ENCODE data around the gene CEP85.
"Not testable (repeated sequence)": the region's sequence is repeated elsewhere in the genome, so short reads cannot be mapped to it uniquely, and the experiment has no call there.

The CEP85 gene

DNA sequence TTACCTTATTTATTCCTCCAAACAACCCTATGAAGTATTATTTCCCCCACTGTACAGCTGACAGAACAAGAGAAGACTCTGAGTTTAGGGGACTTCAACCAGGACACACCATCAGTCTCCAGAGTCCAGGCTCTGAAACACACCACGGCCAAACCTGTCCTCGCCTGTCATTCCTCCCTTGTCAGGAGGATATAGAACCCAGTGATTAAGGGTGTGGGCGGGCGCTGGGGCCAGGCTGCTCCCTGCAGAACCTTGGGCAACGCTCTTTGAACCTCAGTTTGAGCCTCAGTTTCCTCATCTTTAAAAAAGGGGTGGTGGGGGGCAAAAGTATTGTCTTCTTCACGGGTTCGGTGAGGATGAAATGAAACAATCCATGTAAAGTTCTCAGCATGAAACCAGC, 9.4 kb upstream of the CEP85 start:
- DNase-seq, result no peak

DNA sequence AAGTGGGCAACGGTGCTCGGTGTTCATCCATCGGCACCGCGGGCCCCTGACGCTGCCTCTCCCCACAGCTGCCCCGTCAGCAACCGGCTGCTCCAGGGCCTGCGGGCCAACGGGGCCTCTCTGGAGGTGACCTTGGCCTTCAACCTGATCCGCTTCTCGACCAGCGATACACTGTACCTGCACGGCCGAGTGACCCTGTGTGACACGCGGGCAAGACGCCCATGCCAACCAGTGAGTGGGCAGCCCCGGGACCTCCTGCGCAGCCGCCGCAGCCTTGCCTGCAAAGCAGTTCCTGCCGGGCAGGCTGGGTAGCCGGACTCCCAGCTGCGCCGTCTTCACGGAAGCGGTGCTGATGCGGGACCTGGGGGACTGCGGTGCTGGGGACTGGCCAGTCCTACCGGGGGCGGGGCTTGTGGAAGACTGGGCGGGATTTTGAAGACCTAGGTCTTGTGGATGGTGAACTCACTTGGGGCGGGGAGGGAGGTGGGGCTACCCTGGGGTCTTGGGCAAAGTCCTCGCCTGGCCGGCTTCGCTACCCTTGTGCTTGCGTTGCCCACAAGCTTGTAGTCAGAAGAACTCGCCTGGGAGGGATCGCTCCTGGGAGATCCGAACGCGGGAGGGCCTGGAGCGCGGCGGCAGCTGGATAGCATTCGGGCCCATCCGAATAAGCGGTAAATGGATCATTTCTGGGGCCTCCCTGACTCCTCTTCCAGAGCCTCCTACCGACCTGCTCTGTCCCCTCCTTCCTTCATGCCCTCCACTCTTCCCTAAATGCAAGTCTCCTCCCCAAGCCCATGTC, 8.8 kb upstream of the CEP85 start:
- DNase-seq, result peak; percentile 20

DNA sequence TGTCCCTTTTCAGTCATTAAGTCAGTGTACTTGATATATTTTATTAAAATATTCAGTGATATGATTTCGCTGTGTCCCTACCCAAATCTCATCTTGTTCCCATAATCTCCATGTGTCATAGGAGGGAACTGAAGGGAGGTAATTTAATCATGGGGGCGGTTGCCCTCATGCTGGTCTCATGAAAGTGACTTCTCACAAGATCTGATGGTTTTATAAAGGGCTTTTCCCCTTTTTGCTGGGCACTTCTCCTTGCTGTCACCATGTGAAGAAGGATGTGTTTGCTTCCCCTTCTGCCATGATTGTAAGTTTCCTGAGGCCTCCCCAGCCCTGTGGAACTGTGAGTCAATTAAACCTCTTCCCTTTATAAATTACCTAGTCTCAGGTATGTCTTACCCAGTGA, 3.3 kb upstream of the CEP85 start:
- DNase-seq, result not testable (repeated sequence)

DNA sequence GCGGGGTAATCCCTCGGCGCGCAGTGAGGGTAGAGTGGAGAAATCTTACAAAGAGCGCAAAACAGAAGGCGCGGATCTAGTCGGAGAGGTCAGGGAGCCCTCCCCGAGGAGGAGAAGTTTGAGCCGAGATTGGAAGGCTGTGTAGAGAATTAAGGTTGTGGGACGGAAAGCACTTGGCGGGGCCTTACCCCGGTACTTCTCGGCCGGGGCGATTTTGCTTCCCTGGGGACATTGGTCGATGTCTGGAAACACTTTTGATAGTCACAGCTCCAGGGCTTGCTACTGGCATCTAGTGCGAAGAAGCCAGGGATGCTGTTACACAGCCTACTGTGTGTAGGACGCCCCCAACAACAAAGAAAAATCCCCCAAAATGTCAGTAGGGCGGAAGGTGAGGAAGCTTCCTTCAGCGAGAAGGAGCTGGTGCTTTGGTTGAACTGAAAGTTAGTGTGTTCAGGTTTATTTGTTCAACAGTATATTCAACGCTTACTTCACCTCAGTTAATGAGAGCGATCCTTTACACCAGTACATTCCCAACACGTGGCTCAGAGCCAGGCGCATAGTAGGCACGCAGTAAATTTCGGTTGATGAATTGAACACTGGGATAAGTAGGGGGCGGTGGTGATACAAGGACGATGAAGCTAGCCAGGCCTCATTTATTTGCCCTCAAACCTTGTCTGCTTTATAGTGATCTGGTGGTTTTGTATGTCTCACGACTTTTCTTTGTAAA, 807 bp downstream of the CEP85 start:
- no peak for DNase-seq

DNA sequence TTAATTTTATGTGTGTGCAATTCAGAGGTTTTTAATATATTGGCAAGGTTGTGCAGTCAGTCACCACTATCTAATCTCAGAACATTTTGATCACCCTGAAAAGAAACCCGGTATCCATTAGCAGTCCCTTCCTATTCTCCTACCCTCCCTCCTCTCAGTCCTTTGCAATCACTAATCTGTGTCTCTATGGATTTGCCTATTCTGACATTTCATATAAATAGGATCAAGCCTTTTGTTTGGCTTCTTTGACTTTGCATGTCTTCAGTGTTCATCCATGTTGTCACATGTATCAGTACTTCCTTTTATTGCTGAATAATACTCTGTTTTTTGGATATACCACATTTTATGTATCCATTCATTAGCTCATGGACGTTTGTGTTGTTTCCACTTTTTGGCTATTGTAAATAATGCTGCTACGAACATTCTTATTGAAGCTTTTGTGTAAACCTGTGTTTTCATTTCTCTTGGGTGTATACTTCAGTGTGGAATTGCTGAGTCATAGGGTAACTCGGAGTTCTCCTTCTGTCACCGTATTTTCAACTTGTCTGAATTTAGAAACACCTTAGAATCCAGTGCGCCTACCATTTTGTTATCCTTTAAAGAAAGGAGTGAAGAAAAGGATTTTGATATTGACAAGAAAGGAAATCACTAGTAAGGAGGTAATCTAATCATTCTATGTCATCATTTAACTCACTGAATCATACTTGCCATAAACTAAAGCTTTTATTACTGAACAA, 3.4 kb downstream of the CEP85 start:
- no peak for DNase-seq

DNA sequence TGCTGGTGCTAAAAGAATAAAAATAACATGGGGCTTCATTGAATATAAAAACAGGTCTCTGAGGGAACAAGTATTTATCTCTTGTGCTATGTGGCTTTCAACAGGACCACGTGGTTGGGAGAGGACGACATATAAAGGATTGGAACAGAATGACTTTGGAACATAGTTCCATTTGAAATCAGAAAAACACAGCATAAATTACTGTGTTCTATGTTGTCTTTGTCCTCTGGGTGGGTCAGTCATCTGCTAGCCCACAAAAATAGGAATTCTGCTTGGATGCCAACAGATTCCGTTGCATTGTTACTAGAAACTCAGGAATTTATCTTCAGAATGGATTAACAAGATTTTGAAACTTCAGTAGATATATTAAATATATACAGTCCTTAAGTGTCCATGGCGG, 5.9 kb downstream of the CEP85 start:
- no peak for DNase-seq

DNA sequence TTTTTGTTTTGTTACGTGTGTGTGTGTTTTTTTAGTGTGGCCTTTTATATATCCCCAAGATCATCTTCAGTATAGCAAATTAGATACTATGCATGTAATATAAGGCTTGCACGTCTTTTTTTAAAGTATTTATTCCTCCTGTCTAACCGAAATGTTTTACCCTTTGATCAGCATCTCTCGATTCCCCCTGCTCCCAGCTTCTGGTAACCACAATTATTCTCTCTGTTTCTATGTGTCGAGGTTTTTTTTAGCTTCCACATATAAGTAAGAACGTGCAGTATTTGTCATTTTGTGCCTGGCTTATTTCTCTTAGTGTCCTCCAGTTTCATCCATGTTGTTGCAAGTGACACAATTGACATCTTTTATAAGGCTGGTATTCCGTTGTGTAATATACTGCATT, 18.7 kb downstream of the CEP85 start:
- no peak for DNase-seq

DNA sequence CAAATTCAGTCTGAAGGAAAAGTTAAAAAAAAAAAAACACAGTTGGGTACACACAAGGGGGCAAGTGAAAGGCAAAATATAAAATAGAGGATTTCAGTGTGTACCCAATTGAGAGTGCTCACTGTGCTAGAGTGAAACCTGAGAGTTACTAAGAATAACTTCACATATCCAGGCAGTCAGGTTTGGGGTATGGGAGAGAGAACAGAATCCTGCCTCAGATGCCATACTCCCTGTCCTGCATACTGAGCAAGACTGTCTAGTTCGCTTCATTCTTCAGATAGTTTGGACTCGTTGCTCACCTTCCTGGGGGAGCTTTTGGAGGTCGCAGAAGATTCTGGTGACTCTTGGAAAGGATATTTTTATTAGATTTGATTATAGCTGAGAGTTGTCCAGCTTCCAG, 20.4 kb downstream of the CEP85 start:
- no peak for DNase-seq

DNA sequence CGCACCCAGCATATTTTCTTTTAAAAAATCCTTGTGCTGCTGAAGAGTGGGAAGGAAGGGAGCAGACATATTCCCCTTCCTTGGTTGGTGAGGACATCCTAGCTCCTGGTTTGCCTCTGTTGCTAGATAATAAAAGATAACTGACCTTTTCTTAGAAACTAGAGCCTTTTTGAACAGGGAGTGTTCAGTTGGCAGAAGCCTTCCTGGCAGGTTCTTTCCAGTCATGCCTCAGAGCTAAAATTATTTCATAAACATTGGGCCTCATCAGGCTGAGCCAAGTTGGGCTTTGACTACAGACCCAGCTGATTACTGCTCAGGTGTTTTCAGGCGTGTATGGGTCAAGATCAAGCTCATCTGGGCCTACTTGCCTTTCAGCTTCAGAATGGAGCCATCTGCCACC, 23.2 kb downstream of the CEP85 start:
- no peak for DNase-seq

DNA sequence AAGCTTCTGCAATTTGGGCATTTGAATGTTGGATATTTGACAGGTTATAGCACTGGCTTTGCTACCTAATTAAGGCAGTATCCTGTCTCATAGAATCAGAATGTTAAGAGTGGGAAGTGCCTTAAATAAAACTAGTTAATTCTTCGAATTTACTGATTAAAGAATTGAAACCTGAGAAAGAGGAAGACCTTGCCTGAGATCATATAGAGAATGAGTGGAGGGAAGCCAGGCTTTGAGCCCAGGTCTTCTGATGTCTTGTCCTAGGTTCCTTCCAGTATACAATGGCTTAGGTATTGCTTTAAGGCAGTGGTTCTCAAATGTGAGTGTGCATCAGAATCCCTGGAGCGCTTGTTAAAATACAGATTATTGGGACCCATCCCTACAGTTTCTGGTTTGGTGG, 25.0 kb downstream of the CEP85 start:
- DNase-seq, result no peak

DNA sequence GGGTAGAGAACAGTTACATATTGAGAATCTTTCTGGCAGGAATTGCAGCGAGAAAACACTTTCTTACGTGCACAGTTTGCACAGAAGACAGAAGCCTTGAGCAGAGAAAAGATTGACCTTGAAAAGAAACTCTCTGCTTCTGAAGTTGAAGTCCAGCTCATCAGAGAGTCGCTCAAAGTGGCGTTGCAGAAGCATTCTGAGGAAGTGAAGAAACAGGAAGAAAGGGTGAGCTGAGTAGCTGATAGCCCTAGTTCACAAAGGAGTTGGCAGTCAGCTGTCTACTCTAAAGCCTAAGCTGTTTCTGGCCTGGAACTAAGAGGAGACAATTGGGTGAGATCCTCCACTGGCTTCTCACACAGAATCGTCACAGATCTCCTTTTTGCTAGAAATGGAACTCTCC, 25.6 kb downstream of the CEP85 start:
- no peak for DNase-seq

DNA sequence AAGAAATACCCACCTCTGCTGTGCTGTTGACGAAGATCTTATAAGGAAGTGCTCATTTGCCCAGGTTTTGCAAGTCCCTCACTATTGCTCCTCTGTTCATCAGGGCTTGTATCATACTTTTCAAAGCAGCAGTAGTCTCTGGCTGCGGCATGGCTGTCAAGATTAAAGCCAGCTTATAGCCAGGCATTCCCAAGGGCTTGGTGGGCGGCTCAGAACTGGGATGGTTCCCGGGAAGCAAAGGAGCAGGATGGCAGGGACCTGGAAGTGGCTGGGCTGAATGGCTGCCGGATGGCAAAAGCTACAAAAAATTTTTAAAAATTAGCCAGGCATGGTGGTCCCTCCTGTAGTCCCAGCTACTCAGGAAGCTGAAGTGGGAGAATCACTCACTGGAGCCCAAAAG, 29.2 kb downstream of the CEP85 start:
- DNase-seq, result no peak

DNA sequence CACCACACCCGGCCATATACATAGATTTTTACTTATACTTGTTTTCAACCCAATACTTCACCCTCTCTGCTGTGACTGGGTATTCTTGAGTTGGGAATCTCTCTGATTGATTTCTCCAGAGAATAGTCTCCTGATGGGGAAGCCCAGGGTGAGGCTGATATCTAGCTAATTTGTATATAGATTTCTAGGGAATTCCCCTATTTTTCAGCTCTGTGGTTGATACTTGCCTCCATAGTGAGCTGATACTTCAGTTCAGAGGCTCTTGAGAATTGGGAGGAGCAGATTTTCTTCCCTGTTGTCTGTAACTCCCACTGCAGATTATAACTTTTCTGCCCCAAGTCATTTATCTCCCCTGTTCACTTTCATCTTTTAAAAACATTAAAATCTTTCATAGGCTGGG, 31.4 kb downstream of the CEP85 start:
- DNase-seq, result no peak

DNA sequence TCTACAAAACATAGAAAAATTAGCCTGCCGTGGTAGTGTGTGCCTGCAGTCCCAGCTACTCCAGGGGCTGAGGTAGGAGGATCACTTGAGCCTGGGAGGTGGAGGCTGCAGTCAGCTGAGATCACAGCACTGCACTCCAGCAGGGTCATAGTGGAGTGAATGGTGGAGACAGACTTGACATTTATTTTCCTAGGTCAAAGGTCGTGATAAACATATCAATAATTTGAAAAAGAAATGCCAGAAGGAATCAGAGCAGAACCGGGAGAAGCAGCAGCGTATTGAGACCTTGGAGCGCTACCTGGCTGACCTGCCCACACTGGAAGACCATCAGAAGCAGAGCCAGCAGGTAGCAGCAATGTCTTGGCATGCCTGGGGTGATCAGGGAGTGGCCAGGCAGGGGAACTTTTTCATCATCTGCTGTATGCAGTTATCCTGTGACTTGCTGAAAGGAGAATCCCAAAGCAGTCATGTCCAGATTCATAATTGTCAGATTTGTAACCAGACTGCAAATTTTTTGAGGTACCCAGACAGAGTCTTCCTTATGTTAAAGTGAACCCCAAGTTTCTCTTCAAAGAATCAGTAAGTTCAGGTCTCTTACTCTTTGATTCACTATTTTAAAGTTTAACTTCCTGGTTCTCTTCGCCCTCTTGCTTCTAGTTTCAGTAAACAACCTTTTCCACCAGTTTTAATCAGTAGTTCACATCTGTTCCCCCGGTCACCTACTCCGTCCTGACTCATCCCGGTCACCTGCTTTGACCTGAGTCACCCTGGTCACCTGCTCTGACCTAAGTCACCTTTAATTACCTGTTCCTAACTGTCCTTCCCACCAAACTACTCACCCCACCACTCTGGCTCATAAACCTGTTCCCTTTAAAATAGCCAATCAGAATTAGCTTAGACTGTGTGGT, 34.5 kb downstream of the CEP85 start:
- no peak for DNase-seq

DNA sequence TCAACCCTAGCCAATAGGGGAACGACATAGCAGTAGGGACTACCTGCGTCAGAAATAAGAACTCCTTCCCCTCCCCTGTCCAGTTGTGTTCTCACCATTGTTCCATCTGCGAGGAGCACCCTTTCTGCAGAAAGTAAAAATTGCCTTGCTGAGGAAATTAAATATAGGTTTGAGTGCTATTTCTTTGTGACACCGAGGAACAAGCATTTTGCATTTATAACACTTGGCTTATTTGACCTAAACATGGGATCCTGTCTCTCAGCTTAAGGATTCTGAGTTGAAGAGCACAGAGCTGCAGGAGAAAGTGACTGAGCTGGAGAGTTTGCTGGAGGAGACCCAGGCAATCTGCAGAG, 35.2 kb downstream of the CEP85 start:
- no peak for DNase-seq

DNA sequence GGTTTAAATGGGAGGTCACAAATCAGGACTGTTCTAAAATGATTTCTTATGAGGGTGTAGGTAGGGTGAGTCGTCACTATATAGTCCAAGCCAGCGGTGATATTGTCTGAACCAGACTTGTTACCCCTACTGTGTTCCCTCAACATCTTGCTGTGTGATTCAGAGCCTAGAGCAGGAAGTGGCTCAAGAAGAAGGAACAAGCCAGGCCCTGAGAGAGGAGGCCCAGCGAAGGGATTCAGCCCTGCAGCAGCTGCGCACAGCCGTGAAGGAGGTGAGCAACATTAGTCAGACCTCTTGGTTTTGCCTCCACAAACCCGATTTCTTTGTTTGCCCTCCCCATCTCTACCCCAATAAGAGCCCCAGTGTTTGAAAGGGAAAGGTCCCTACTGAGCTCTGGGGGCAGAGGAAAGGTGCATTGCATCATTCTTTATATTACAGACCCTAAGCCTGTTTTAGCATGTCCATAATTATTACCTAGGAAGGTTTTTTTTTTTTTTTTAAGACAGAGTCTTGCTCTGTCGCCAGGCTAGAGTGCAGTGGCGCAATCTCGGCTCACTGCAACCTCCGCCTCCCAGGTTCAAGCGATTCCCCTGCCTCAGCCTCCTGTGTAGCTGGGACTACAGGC, 40.9 kb downstream of the CEP85 start:
- DNase-seq, result no peak

DNA sequence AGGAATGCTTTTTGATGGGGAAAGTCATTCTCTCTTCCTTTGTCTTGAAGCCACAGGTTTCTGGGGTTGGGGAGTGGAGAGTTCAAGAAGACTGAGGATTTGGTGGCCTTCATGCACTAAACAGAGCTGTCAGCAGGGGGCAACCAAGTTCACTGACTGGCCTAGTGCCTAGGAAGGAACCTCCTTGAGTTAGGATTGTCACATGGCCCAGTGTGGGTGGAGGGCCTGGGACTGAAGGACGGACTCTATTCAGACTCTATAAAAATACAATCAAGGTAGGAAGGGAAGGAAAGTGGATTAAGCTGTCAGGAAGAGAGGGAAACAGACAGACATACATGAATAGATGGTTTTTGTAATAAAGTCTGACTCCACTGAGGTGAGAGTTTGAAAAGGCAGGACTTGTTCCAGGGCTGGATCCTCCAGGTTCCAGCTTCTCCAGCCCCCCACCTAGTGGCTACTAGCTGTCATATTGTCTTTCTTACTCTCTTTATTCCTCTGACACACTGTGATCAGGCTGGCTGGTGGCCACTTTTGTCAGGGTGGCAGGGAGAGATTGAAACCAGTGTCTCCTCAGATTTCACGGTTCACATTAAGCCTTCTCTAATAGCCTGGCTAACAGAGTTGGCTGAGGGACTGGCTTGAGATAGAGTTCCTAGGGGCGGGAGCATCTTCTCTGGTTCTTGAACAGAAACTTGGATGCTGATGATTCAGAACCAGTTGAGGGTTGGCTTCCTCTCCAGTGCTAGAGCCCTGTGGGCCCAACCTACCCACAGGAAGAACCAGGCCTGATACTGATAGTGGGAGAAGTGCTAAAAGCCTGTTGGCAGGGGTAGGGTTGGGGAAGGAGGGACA, 41.8 kb downstream of the CEP85 start:
- DNase-seq, result peak; percentile 63

DNA sequence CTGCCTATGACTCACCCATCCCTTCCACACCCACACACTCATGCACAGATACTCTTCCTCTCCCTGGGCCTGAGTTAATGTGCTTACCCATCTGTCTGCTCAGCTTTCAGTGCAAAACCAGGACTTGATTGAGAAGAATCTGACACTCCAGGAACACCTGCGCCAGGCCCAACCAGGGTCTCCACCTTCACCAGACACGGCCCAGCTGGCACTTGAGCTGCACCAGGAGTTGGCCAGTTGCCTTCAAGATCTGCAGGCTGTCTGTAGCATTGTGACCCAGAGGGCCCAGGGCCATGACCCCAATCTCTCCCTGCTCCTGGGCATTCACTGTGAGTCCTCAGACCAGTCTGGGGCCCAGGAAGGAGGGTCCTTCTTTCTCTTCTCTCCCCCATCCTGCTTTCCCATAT, 42.4 kb downstream of the CEP85 start:
- DNase-seq, result no peak

DNA sequence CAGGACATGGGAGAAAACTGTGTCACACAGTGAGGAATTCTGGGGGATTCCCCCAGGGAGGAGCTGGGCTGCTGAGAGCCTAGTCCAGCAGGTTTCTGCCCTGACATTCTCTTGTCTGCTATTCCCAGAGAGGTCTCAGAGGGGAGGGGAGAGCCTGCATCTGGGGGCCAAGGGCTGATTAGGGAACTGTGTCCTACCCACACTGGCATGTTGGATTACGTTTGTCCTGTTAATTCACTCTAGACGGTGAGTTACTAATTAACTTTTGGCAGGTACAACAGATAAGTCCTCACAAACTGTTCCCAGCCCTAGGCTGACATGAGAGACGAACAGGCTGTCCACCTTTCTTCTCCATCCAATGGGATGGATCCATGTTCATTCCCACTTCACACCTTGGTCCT, 43.3 kb downstream of the CEP85 start:
- no peak for DNase-seq

DNA sequence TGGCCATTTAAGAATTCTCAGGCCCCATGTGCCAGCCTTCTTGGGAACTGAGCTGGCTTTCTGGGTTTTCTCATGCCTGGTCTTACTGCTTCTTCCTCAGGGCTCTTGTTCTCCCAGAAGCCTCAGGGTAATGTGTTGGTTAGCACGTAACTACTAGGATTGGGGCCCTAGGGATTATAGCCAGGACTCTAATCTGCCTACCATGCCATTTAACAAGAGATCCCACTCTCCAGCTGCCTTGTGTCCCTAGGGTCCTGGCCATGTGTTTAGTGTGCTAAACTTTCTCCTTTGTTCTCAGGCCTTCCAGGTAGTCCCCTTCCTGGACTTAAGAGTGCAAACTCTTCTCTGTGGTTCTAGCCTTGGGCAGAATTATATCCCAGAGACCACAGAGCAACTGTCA, 43.7 kb downstream of the CEP85 start:
- DNase-seq, result no peak

DNA sequence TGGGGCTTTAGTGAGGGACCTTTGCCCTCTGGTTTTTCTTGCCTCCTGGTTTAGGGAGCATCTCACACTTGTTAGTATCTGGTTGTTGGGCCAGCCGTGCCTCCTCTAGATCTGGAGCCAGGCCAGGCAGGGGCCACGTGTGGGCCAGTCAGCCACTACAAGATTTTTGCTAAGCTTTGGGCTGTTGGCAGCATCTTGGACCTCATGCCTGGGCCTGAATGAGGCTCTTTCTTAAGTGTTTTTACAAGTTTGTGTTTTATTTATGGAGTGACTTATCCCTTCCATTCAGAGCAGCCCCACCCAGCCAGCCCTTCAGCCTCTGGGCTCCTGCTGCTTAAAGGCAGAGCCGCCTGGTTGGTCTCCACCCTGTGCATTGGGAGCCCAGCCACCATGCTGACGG, 44.3 kb downstream of the CEP85 start:
- DNase-seq, result no peak
